ENCODE data around the gene THSD4.

DNA sequence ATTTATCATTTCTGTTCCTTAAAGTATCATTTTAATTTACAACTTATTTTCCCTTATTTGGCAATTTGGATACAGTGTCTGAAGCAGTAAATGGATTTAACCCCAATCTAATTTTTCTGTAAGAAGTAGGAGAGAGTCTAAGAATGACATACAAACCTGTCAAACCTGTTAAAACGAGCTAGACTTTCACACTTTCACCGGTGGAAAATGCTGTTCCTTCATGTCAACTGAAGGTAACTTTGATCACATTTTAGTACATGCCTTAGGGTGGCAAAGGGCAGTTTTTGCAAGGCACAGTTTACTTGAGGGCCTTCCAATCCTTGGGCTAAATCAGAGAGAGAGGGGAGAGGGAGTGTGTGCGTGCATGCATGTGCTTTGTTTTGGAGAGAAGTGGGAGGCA lies 221.4 kb downstream of the THSD4 start:
- TF ChIP-seq EP300 (IDR thresholded peaks at IDR 0.05; ENCODE audit: borderline replicate concordance in 1 of 2, low read depth in 2 of 2, low read length in 2 of 2) (no peak), NANOG (IDR thresholded peaks at IDR 0.05; ENCODE audit: insufficient read depth, low read depth, low read length, poor library complexity, severe bottlenecking) (no peak), MAFK (IDR thresholded peaks at IDR 0.05; ENCODE audit: low read depth, low read length) (no peak), TCF12 (IDR thresholded peaks at IDR 0.05; ENCODE audit: low read depth, low read length) (no peak), RFX5 (IDR thresholded peaks at IDR 0.05; ENCODE audit: borderline replicate concordance, low read depth, low read length) (no peak), EZH2 (IDR thresholded peaks at IDR 0.05; ENCODE audit: low read depth, low read length, severe bottlenecking) (no peak), SP1 (IDR thresholded peaks at IDR 0.05; ENCODE audit: low read depth, low read length) (no peak), CHD1 (IDR thresholded peaks at IDR 0.05; ENCODE audit: low read depth, low read length) (no peak), POLR2A (IDR thresholded peaks at IDR 0.05; ENCODE audit: control extremely low read depth in 1 of 2, low read depth in 2 of 2, low read length in 2 of 2) (no peak), POLR2AphosphoS5 (IDR thresholded peaks at IDR 0.05; ENCODE audit: low read depth, low read length) (no peak), CHD2 (IDR thresholded peaks at IDR 0.05; ENCODE audit: low read length) (no peak)
- TF ChIP-seq, protein P1, sequence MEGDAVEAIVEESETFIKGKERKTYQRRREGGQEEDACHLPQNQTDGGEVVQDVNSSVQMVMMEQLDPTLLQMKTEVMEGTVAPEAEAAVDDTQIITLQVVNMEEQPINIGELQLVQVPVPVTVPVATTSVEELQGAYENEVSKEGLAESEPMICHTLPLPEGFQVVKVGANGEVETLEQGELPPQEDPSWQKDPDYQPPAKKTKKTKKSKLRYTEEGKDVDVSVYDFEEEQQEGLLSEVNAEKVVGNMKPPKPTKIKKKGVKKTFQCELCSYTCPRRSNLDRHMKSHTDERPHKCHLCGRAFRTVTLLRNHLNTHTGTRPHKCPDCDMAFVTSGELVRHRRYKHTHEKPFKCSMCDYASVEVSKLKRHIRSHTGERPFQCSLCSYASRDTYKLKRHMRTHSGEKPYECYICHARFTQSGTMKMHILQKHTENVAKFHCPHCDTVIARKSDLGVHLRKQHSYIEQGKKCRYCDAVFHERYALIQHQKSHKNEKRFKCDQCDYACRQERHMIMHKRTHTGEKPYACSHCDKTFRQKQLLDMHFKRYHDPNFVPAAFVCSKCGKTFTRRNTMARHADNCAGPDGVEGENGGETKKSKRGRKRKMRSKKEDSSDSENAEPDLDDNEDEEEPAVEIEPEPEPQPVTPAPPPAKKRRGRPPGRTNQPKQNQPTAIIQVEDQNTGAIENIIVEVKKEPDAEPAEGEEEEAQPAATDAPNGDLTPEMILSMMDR (IDR thresholded peaks at IDR 0.05; ENCODE audit: control extremely low read depth in 1 of 3, insufficient read depth in 1 of 3, low read depth in 1 of 3, low read length in 3 of 3), result no peak
- TF ChIP-seq, protein P2, sequence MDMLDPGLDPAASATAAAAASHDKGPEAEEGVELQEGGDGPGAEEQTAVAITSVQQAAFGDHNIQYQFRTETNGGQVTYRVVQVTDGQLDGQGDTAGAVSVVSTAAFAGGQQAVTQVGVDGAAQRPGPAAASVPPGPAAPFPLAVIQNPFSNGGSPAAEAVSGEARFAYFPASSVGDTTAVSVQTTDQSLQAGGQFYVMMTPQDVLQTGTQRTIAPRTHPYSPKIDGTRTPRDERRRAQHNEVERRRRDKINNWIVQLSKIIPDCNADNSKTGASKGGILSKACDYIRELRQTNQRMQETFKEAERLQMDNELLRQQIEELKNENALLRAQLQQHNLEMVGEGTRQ (IDR thresholded peaks at IDR 0.05; ENCODE audit: low read length), result no peak

All from H1 (cell line).